GM18499 (cell line): ENCODE results near the gene SSH2.

Experiments
- ATAC-seq: cut with Tn5 transposase; IDR thresholded peaks from one replicate; pipeline ENCODE4 v1.9.1; 2021; ENCODE audit warnings: moderate number of reproducible peaks; ENCODE audit not compliant: insufficient read depth, unreplicated experiment

The SSH2 gene

DNA sequence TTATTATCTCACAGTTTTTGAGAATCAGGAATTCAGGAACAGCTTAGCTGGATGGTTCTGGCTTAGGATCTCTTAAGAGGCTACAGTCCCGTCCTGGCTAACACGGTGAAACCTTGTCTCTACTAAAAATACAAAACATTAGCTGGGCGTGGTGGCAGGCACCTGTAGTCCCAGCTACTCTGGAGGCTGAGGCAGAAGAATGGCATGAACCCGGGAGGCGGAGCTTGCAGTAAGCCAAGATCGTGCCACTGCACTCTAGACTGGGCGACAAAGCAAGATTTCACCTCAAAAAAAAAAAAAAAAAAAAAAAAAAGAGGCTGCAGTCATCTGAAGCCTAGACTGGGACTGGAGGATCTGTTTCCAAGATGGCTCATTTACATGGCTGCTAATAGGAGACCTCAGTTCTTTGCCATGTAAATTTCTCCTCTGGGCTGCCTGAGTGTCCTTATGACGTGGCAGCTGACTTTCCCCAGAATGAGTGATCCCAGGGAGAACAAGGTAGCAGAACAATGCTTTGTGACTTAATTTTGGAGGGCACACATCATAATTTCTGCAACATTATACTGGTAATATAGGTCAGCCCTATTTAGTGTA lies 211.5 kb downstream of the SSH2 start:
- ATAC-seq: no peak

DNA sequence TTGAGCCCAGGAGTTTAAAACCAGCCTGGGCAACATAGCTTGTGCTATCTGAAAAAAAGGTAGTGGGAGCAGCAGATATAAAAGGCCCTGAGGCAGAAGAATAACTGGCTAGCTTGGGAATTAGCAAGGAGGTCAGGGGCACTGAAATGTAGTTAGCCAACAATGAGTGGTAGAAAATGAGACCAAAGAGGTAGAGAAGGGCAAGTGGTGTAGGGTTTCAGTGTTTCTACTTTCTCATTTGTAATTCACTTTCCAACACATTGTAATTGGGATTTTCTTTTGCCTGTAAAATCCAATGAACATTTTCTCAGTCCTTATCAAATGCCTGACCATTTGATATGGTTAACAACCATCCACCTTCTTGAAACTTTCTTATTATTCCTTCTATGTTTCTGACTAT lies 212.2 kb downstream of the SSH2 start:
- ATAC-seq: no peak

DNA sequence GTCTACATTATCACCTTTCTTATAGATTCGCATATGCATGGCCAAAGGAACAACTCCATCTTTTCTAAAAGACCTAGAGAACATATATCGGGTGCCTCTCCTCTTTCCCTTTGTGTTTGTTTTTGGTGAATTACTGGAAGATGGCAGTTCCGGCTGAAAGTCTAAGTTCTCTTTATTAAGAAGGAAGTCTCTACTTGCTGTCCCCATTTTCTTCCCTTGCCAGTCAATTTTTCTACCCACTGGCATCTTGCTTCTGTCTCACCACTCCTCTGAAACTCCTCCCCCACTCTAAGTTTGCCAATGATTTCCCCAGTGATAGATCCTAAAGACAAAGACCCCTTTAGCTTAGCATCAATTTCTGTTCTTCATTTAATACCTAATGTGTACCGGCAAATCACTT lies 213.5 kb downstream of the SSH2 start:
- no peak for ATAC-seq

DNA sequence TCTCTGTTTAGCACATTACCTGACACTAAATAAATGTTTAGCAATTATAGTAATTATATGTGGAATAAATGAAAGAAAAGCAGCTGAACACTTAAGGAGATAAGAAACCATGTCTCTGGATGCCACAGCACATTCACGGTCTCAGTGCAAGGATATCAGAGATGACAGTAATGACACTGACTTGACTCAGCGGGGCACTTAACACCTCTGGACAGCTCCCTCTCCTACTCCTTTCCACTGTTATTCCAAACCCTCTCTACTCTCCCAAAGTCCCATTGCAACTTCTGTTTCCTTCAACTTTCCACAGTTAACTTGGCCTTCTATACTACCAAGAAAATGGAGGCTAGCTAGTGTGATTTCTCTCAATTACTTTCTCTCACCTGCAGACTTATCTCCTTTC lies 214.3 kb downstream of the SSH2 start:
- no peak for ATAC-seq

DNA sequence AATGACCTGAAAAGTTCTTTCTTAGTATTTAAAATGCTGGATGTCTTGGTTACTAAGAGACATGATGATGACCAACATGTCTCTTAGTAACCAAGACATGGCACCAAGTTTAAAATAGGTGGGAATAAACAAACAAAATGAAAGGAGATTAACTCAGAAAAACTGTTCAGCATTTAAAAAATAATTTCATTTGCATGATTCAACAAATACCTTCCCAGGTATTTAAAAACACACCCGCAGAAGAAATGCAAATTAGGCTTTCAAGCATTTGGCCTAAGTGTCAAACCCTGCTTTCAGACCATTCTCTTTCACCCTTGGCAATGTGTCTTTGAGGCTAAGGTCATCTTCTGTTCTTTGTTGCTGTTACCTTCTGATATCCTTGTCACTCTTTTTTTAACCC lies 215.9 kb downstream of the SSH2 start:
- ATAC-seq: no peak

DNA sequence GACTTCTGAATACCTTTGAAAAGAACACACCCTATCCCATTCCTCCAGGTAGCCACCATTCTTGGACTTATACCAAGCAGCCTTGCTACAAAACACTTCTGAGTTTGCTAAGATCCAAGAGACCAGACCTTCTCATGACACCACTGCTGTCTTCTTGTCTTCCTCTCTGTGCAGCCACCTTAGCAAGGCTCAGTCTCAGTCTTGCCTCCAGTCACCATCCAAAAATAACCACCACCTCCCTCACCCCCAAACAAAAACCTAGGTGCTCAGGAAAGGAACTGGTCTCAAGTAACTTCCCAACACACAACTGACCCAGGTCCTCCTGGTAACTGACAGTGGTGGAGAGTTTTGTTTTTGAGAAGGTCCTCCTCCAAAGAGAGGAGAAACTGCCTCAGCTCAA lies 216.4 kb downstream of the SSH2 start:
- no peak for ATAC-seq

DNA sequence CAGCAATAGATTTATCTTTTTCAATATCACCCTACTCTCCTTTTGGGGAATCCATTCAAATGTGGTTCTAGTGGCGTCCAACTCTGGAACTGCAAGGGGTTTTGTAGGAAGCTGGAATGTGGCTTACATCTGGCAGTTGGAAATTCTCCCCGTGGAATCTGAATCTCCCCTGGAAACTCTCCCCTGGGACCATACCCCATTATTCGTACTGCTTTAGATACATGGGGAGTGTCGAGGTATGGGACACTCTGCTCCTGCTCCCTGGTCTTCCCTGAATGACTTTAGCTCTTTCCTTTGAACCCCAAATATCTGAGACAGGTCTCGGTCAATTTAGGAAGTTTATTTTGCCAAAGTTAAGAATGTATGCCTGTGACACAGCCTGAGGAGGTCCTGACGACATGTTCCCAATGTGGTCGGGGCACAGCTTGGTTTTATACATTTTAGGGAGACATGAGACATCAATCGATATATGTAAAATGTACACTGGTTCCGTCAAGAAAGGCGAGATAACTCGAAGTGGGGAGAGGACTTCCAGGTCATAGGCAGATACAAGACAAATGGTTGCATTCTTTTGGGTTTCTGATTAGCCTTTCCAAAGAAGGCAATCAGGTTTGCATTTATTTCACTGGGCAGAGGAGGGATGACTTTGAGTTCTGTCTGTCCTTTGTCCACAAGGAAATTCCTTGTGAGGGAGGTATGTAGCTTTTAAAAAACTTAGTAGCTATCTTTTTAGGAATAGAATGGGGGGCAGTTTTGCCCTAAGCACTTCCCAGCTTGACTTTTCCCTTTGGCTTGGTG lies 218.2 kb downstream of the SSH2 start:
- no peak for ATAC-seq

DNA sequence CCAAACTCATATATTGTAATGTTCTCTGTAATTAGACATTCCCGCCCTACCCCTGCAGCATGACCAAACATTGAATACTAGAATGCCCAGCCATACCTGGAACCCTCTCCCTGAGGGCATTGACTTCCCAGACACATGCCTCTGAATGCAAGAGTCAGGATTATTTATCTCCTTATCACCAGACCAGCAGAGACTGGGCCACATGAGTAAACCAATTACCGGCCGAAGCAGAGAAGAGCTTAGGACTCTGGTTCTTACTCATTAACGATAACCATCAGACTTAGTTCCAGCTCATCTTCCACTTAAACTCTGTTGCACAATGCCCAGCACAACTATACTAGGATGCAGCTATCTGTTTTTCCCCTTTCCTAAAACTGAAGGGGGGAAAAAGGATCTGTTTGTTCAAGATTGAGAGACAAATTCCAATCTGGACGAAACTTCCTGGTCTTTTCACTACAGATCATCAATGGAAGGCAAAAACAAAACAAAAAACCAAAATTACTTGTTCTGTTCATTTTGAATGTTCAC lies 219.1 kb downstream of the SSH2 start:
- no peak for ATAC-seq

DNA sequence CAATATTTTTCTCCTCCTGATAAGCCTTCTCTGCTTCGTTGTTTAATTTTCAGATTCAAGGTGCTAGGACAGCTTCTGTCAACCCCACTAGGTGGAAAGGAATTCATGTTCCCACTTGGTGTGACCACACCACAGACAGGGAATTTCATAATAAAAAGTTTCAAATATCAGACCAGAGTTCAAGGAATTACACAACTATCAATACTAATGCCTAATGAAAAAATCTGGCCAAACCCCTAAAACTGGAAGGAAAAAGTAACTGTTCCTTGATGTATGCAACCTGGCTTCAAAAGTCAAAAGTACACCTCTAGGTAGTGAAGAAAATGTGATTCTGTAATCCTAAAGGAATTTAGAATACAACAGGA lies 219.5 kb downstream of the SSH2 start:
- ATAC-seq: no peak

DNA sequence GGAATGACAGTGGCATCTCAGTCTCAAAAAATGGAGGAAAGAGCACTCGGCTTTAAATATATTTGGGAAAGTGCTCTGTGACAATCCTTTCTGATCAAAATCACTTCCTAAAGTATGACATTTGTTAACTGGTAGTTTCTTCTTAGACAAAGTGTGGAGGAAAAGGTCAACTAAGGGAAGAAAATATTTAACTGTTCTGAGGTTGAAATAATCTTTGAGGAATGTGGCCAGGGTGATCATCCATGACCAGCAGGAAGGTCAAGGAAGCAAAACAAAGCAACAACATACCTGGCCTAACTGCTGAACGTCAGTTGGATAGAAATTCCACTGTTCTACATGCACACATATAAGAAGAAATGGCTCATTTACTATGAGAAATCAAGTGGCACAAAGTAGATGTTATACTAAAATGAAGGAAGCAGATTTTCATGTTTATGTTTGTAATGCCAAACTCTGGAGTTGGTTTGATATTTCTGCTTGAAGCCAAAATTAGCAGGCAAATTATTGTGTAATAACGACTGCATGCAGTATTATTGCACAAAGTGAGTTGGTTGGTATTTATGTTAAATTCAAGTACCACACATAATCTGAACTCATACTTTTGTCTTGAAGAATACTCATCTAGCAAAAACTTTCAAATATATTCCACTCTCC lies 220.0 kb downstream of the SSH2 start:
- ATAC-seq: no peak

DNA sequence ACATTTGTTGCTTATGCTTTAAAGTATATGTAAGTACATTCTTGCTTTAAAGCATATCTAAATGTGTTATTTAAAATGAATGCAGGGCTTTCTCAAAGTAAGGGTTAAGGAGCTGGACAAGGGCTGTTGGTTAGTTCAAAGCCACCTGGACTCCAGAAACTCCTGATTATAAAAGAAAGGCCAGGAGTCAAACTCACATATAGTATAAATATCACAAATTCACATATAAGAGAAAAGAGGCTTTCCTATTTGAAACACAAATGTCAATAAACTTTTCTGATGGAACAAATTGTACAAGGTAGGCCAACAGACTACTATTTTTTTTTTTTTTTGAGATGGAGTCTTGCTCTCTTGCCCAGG lies 222.8 kb downstream of the SSH2 start:
- no peak for ATAC-seq

DNA sequence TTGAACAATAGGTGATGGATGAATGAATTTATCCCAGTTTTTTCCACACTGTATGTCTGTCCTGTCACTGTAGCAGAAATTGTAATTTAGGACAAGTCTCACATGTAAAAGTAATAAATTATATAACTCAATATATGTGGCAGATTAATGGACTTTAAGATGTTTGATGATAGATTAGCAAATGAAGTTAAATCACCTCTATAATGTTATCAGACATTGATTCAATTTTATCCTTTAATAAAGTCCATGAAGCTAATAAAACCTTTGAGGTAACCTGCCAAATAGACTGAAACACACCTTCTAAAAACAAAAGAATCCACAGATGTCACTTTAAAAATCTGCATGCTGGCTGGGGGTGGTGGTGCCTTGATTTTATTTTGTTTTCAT lies 224.0 kb downstream of the SSH2 start:
- no peak for ATAC-seq

DNA sequence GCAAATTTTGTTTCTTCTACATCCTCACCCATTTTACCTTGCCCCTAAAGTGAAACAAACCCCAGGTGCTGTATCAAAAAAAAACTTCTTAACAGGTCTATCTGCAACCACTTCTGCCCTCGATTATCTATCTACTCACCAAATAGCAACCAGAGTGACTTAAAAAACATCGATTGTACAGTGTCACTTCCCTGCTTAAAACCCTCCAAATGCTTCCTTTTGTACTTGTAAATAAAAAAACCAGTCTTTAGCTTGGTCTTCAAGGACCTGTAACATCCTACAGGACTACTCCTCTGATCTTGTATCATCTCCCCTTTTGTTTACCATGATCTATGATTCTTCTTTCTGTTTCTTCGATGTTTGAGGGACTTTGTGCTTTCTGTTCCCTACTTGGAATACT lies 224.6 kb downstream of the SSH2 start:
- no peak for ATAC-seq

DNA sequence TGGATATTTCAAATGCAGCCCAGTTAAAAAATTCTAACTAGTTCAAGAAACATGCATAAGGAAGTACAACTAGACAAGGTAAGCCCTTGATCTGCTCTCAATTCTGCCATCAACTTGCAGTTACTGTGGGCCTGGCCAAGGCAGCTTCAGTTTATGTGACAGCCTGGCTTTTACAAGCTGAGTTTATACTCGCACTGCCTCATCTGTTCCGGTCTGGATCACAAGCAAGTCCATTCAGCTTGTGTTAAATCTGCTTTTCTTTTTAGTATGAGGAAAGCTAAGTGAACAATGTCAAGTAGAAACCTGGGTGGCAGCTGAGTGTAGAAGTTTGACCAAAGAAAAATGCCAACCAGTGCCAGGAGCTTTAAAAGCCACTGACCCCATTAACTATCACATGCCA lies 230.7 kb downstream of the SSH2 start:
- ATAC-seq: no peak

DNA sequence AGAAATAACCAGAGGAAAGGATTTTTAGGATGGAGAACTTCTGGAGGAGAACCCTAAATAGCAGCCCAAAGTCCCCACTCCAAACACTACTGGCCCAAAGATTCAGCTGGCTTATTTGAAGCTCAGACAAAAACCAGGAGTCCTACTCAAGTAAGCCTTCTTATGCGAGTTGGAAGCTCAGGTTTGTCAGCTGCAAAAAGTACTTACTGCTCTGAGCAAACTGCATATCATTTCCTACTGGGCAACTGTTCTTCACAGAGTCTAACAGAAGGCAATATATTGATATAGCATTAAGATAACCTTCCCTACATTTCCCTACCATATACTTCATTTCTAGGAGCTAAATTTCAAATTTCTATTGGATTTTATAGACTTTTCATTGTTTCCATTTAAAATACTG lies 231.2 kb downstream of the SSH2 start:
- ATAC-seq: no peak

DNA sequence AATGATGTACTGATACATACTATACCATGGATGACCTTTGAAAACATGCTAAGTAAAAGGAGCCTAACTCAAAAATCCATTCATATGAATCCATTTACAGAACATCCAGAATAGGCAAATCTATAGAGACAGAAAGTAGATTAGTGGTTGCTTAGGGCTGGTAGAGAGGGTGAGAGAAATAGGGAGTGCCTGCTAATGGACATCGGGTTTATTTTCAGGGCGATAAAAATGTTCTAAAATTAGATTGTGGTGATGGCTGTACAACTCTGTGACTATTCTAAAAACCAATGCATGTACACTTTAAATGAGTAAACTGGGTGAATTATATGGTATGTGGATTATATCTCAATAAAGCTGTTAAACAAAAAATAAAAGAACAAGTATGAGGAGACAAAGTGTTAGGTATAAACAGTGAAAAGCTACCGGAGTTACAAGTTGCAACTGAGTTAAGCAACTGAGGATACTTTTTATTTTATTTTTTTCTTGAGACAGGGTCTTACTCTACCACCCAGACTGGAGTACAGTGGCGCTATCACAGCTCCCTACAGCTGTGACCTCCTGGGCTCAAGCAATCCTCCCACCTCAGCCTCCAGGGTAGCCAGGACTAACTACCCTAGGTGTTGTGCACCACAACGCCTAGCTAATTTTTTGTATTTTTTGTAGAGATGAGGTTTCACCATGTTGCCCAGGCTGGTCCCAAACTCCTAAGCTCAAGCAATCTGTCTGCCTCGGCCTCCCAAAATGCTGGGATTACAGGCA lies 231.8 kb downstream of the SSH2 start:
- no peak for ATAC-seq

DNA sequence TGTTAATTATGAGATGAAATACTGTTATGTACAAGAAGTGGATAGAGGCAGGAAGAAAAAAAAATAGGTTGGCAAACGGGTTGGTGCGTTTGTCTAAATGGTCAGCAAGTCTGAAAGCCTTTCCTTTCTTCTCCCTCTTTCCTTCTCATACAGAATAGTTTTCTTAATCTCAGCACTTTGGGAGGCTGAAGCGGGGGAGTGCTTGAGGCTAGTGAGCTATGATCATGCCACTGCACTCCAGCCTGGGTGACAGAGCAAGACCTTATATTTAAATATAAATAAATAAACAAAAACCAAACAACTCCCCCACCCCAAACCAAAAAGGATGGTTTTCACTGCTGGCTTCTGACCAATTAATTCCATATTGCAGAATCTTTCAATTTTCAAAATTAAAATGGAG lies 232.7 kb downstream of the SSH2 start:
- no peak for ATAC-seq

DNA sequence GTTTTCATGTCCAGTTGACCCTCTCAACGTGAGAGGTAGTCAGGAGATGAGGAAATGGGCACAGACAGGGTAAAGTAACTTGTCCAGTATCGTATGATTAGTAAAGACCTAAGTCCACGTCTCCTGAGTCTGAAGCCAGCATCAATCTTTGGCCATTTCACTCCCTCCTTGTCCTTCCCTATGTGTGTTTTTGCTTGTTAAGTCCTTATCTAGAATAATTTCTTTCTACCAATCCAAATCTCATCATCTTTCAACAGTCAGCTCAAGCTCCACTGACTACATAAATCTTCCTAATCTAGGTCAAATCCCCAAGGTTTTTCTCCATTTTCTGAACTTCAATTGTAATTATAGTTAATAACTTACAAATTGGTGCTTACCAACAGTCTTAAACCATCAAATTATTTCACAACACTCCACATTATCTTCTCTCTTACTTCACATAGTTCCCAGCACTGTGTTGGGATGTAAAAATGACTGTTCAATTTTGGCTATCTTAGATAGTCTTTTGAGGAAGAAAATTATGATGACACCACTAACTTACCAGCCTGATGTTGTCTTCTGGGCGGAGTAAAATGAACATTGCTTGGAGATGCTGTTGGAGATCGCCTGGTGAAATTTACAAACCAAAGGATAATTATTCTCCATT lies 235.0 kb downstream of the SSH2 start:
- no peak for ATAC-seq

DNA sequence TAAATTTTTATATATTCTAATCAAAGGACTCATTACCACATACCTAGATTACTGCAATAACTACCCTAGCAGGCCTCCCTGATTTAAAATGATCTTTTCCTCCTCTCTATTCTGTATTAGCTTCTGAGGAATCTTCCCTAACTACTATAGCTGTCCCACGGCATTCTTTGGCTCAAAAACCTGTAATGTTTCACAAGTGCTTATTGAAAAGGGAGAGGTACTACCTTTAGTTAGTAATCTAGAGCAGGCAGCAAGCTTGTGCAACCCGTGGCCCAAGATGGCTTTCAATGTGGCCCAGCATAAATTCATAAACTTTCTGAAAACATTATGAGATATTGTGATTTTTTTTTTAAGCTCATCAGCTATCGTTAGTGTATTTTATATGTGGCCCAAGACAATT lies 236.3 kb downstream of the SSH2 start:
- no peak for ATAC-seq

DNA sequence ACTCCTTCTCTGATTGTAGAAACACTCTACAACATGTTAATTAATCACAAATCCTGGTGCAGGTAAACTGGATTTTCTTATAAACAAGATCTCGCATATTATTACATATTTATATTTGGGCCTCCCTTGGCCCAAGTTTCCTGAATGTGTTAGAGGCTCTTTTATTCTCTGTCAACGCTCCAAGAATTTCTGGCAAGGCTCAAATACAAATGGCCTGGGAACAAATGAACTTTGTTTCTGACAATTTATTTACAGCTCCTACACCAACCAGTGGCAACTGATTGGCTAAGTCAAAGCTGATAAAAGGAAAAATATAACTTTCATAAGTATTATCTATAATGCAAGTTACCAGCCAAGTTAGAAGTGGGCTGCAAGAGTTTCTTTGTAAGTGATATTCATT lies 242.4 kb downstream of the SSH2 start:
- no peak for ATAC-seq
